Measurements from ENCODE around the gene TSPAN14. TPM values are rescaled to one million over a fixed set of nuclear protein-coding genes. Genes with fewer than 3 reads are reported as not detected.

The TSPAN14 gene
- total RNA-seq, 1 experiment from 2014 or later = not detected

DNA sequence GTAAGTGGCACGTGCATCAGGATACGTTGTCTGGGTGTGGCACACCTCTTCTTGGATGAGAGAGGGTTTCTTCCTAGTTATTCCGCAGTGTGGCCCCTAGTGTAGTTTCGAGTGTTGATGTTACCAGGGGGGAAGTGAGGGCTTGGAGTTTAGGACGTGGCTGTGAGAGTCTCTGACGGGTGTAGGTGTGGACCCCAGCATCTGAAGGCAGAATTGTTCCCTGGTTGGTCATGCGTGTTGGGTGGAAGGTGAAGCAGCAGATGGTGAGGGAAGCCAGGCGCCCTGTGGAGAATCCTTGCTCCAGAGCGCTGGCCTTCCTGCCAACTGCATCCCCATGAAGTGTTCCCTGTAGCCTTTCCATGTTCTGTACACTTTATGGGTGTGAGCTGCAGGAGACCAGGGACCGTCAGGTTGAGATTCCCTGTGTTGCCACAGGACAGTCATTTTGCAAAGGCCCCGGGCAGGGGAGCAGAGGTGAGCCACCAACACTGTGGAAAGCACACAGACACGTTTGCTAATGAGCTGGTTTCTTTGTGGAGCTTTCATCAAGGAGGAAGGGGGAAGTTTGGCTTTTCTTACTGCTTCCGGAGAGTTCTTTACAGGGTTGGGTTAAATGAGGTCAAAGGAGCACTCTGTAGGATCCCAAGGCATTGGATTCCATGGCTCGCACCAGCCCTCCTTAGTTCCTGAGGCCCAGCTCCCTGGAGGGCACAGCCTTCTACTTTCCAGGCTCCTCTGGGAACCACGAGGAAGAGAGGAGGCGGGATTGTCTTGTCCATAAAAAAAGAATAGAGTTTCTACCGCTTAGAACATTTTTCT lies 32.0 kb downstream of the TSPAN14 start:
- POLR2A ChIA-PET (ENCODE audit: unreplicated experiment) = no interaction called here
- no TSS peak for BruUV-seq (replicated peaks)
- Histone ChIP-seq H2AFZ (ENCODE audit: low read length) (no peak overlapping the region), H3K79me2 (ENCODE audit: low read length) (no peaks in the 10 kb centered on the region), H3K27ac (ENCODE audit: low read length) (no peak overlapping the region), H3K9me3 (ENCODE audit: low read length) (no peaks in the 10 kb centered on the region), H3K4me2 (ENCODE audit: low read length) (no peak overlapping the region), H3K36me3 (ENCODE audit: low read depth, low read length) (no peaks in the 10 kb centered on the region), H3F3A (ENCODE audit: low read length, unreplicated experiment) (no peaks in the 10 kb centered on the region), H3K4me3 (ENCODE audit: low read length) (no peak overlapping the region), H3K9ac (ENCODE audit: low read length) (no peak overlapping the region), H3K27me3 (ENCODE audit: low read length) (no peaks in the 10 kb centered on the region), H4K20me1 (ENCODE audit: low read length) (no peaks in the 10 kb centered on the region), H3K4me1 (ENCODE audit: insufficient read depth, low read length) (no peaks in the 10 kb centered on the region), H3K9me2 (replicated peaks; ENCODE audit: low read length) (no peaks in the 10 kb centered on the region)
- ATAC-seq = no peak
- intact Hi-C loops (cut with micrococcal nuclease) = no loop called here
- TF ChIP-seq EZH2 (IDR thresholded peaks at IDR 0.05; ENCODE audit: low read length, unreplicated experiment) = no peak
- TF ChIP-seq, protein P1, sequence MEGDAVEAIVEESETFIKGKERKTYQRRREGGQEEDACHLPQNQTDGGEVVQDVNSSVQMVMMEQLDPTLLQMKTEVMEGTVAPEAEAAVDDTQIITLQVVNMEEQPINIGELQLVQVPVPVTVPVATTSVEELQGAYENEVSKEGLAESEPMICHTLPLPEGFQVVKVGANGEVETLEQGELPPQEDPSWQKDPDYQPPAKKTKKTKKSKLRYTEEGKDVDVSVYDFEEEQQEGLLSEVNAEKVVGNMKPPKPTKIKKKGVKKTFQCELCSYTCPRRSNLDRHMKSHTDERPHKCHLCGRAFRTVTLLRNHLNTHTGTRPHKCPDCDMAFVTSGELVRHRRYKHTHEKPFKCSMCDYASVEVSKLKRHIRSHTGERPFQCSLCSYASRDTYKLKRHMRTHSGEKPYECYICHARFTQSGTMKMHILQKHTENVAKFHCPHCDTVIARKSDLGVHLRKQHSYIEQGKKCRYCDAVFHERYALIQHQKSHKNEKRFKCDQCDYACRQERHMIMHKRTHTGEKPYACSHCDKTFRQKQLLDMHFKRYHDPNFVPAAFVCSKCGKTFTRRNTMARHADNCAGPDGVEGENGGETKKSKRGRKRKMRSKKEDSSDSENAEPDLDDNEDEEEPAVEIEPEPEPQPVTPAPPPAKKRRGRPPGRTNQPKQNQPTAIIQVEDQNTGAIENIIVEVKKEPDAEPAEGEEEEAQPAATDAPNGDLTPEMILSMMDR (conservative IDR thresholded peaks at IDR 0.05; ENCODE audit: low read depth, low read length) = no peak
- no peak for TF ChIP-seq EZH2phosphoT487 (IDR thresholded peaks at IDR 0.05; ENCODE audit: borderline replicate concordance, low read length)
- no peak for DNase-seq
- CTCF ChIA-PET = no interaction called here

DNA sequence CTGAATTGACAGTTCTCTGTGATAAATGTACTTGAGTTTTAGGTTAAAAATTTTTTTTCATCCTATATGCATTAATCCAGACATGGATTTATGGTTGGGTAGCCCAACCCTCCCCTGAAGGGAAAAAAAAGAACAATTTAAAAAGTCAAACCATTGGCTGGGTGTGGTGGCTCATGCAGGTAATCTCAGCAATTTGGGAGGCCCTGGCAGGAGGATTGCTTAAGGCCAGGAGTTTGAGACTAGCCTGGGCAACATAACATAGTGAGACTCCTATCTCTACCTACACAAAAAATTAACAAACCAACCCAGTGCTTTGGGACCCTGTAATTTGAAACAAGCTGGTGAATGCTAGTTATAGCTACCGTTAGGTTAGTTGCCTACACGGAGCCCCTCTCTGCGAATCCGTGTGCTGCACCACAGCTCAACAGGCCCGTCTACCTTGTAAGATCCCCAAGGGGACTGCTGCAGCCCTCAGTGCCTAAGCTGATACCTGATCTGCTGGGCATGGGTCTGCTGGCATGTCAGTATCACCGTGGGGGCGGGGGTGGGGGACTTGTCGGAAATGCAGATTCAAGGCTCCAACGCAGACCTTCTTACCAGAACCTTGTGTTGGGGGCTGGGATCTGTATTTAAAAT lies 32.8 kb downstream of the TSPAN14 start:
- intact Hi-C loops (cut with micrococcal nuclease) = no loop called here
- ChIA-PET POLR2A (ENCODE audit: unreplicated experiment) (no interaction called here), CTCF (no interaction called here)
- Histone ChIP-seq H4K20me1 (ENCODE audit: low read length) (no peaks in the 10 kb centered on the region), H3F3A (ENCODE audit: low read length, unreplicated experiment) (no peaks in the 10 kb centered on the region), H3K4me3 (ENCODE audit: low read length) (no peak overlapping the region), H3K9me3 (ENCODE audit: low read length) (no peaks in the 10 kb centered on the region), H3K36me3 (ENCODE audit: low read depth, low read length) (no peaks in the 10 kb centered on the region), H3K4me1 (ENCODE audit: insufficient read depth, low read length) (no peaks in the 10 kb centered on the region), H3K27me3 (ENCODE audit: low read length) (no peaks in the 10 kb centered on the region), H2AFZ (ENCODE audit: low read length) (no peak overlapping the region), H3K27ac (ENCODE audit: low read length) (no peak overlapping the region), H3K9me2 (replicated peaks; ENCODE audit: low read length) (no peaks in the 10 kb centered on the region), H3K79me2 (ENCODE audit: low read length) (no peaks in the 10 kb centered on the region), H3K9ac (ENCODE audit: low read length) (no peak overlapping the region), H3K4me2 (ENCODE audit: low read length) (no peak overlapping the region)
- DNase-seq = no peak
- TF ChIP-seq EZH2phosphoT487 (IDR thresholded peaks at IDR 0.05; ENCODE audit: borderline replicate concordance, low read length) (no peak), EZH2 (IDR thresholded peaks at IDR 0.05; ENCODE audit: low read length, unreplicated experiment) (no peak)
- TF ChIP-seq, protein P1 (conservative IDR thresholded peaks at IDR 0.05; ENCODE audit: low read depth, low read length) = no peak
- no peak for ATAC-seq
- BruUV-seq (replicated peaks) = no TSS peak

GRCh38 chr10:80487421-80487785 lies 33.3 kb downstream of the TSPAN14 start:
- no TSS peak for BruUV-seq (replicated peaks)
- no peaks in the 10 kb centered on the region for H3K79me2 ChIP-seq (ENCODE audit: low read length)
- H4K20me1 ChIP-seq (ENCODE audit: low read length) = no peaks in the 10 kb centered on the region
- intact Hi-C loops (cut with micrococcal nuclease) = no loop called here
- ATAC-seq (no peak), DNase-seq (no peak)
- no peaks in the 10 kb centered on the region for H3K27me3 ChIP-seq (ENCODE audit: low read length)
- ChIA-PET CTCF (no interaction called here), POLR2A (ENCODE audit: unreplicated experiment) (no interaction called here)
- TF ChIP-seq, protein P1 (conservative IDR thresholded peaks at IDR 0.05; ENCODE audit: low read depth, low read length) = no peak
- TF ChIP-seq EZH2phosphoT487 (IDR thresholded peaks at IDR 0.05; ENCODE audit: borderline replicate concordance, low read length) = no peak
- TF ChIP-seq EZH2 (IDR thresholded peaks at IDR 0.05; ENCODE audit: low read length, unreplicated experiment) = no peak
- no peak overlapping the region for H2AFZ ChIP-seq (ENCODE audit: low read length)
- no peak overlapping the region for H3K4me2 ChIP-seq (ENCODE audit: low read length)
- no peaks in the 10 kb centered on the region for H3K9me2 ChIP-seq (replicated peaks; ENCODE audit: low read length)
- H3K36me3 ChIP-seq (ENCODE audit: low read depth, low read length) = no peaks in the 10 kb centered on the region
- no peaks in the 10 kb centered on the region for H3F3A ChIP-seq (ENCODE audit: low read length, unreplicated experiment)
- no peak overlapping the region for H3K4me3 ChIP-seq (ENCODE audit: low read length)
- H3K9ac ChIP-seq (ENCODE audit: low read length) = no peak overlapping the region
- no peak overlapping the region for H3K27ac ChIP-seq (ENCODE audit: low read length)
- H3K9me3 ChIP-seq (ENCODE audit: low read length) = no peaks in the 10 kb centered on the region
- H3K4me1 ChIP-seq (ENCODE audit: insufficient read depth, low read length) = no peaks in the 10 kb centered on the region

Data from PC-3 (cell line).